Stimulated activated CD4-positive, alpha-beta T cell treated with anti-CD3 and anti-CD28 coated beads, Interleukin-12 subunit alpha, Interleukin-12 subunit beta, amount 100 ng/mL, for 48 hours (primary cell): ENCODE data around the gene ROR1.
"Not testable (repeated sequence)": the region's sequence is repeated elsewhere in the genome, so short reads cannot be mapped to it uniquely, and the experiment has no call there.

Experiments used
- DNase-seq, 3 donors: peaks; one replicate each; pipeline ENCODE4 v3.0.0-alpha.2; 2020; ENCODE audit warnings: low read depth in 2 of 3, low spot score in 1 of 3

Gene ROR1

DNA sequence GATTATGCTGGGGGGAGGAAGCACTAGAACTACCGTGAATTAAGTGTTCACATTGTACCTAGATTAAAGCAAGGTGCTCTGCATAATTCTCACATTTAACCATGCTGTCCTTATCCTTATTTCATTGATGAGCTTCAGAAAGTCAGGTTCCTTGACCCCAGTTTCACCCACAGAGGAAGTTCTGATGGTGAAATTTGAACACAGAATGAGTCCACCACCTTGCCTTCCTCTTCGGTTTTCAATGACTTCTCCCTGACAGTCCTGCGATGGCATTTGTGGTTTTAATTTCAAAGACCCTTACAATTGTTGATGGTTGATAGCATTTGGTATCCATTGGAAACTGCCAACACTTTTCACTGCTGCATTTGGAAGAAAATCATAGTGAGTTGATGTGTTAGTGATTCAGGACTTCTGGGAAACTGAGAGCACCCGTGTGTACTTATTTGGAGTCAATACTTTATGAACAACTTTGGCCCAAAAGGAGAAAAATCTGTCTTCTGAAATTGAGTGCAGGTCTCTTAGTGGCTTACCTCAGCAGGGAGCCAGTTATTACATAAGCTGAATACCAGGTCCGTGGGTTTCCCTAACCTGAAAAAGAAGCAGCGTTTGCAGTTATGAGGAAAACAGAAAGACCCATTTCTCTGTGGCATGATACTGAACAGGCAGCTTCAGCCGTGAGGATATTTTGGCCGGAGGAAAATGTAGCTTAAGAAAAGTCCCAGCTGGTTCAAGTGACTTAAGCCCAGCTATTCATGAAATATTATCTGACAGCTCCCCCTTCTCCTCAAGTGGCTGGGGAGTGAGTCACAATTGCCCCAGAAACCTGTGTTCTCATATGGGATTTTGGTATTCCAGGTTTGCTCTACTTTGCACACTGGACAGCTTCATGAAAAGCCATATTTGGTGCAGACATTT is 47.5 kb downstream of the ROR1 start:
- DNase-seq, result no peak

DNA sequence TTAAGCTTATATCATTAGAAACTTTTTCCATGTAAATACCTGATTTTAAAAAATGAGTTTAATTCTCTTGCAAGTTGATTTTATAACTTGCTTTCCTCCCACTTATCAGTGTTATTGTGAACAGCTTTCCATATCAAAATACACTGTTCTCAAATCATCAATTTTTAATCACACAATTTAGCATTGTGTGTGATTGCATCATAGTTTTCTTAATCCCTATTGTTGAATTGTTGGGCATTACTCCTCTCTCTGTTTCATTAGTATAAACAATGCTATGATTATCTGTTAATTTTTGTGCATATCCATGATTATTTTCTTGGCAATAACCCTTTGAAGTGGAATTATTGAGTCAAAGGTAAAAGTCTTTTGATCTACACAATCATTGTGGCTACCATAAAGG is 48.7 kb downstream of the ROR1 start:
- no peak for DNase-seq

DNA sequence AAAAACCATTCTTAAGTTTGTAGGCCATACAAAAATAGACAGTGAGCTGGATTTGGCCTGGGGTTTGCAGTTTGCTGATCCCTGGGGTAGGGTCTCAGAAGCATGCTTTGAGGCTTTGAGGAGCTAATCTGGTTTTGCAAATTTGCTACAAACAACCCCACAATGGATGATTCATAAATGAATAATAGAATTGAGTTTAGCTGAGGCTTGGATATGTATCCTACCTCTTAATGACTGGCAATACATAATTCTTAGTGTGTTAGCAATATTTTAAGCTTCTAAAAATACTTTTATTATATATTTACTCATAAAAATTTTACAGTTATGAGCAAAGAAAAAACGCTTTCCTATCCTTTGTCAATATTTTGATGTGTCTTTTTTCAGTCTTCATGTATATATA is 50.6 kb downstream of the ROR1 start:
- DNase-seq, result no peak

DNA sequence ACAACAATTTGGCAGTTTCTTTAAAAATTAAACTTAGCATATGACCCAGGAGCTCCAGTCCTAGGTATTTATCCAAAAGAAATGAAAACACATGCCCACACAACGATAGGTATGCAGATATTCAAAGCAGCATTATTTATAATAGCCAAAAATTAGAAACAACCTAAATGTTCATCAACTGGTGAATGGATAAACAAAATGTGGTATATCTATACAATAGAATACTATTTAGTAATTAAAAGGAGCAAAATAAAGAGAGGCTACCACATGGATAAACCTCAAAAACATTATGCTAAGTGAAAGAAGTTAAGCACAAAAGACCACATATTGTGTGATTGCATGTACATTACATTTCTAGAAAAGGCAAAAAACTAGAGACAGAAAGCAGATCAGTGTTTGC is 51.3 kb downstream of the ROR1 start:
- DNase-seq, result no peak

DNA sequence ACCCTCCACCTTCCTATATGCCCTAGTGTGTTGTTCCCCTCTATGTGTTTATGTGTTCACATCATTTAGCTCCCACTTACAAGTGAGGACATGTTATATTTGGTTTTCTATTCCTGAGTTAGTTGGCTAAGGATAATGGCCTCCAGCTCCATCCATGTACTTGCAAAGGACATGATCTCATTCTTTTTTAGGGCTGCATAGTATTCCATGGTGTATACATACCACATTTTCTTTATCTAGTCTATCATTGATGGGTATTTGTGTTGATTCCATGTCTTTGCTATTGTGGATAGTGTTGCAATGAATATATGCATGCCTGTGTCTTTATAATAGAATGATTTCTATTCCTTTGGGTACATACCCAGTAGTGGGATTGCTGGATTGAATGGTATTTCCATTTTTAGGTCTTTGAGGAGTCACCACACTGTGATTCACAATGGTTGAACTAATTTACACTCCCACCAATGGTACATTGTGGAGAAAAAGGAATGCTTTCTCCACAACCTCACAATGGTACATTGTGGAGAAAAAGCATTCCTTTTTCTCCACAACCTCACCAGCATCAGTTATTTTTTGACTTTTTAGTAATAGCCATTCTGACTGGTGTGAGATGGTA is 52.5 kb downstream of the ROR1 start:
- not testable (repeated sequence) for DNase-seq

DNA sequence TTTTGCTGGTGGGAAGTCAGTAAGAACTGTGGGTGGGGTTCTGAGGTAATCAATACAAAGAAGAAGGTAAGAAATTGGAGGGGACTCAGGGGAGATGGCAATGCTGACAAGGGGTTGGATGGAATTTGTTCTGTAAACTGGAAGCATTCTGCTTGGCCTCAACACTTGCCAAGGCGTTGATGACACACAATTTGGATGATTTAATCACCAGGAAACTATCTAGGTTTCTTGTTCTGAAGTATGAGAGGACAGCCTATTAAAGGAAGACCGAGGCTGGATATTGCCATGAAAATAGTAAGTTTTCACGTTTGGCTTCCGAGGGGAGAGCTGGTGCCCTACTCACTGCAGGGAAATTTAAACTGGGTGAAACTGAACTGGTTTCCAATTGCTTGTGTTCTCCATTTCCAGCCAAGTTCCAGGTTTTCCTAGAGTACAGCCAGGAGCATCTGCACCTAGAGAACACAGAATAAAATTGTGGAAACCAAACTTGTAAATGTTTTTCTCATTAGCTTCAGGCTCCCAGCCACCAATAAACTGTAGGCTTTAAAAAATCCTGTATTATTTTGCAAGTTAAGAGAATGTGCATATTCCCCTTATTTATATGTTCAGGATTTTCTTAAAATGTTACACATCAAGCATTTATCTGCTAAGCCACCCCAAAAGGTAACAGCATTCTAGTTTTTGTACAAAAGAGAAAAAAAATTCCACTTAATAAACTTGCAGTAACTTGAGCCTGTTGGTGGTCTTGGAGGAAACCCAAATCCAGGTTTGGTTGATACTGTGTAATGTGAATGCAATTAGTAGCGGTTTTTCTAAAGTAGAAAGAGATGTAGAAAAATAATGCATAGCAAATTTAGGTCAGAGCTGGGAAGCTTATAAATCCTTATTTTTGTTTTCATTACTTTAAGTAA is 53.8 kb downstream of the ROR1 start:
- no peak for DNase-seq

DNA sequence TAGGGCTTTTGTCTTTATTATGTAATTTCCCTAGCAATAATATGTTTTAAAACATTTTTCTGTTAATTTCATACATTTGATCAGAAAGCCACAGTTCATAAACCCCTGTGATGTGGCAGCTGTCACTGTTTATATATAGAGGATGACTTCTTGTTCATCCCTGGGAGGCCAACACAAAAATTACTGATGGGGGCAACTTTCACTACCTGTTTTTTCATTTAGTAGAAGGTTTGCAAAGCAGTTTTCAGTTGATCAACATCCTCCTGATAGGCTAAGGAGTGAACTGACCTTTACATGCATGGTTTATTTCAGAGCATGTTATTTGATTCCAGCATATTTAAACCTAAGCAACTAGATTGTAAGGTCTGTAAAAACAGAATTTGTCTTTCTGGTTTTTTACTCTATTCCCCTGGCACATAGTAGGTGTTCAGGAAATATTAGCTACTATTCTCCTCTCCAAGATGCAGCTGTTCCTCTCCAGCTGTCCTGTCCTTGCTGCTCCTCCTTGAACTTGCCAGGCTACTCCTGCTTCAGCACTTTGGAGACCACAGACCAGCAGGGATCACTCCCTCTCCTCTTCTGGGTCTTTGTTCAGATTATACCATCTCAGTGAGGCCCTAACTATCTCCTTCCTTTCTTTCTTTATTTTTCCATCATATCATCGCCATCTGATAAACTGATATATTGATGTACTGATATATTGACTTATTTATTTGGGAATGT is 54.7 kb downstream of the ROR1 start:
- DNase-seq, result no peak

DNA sequence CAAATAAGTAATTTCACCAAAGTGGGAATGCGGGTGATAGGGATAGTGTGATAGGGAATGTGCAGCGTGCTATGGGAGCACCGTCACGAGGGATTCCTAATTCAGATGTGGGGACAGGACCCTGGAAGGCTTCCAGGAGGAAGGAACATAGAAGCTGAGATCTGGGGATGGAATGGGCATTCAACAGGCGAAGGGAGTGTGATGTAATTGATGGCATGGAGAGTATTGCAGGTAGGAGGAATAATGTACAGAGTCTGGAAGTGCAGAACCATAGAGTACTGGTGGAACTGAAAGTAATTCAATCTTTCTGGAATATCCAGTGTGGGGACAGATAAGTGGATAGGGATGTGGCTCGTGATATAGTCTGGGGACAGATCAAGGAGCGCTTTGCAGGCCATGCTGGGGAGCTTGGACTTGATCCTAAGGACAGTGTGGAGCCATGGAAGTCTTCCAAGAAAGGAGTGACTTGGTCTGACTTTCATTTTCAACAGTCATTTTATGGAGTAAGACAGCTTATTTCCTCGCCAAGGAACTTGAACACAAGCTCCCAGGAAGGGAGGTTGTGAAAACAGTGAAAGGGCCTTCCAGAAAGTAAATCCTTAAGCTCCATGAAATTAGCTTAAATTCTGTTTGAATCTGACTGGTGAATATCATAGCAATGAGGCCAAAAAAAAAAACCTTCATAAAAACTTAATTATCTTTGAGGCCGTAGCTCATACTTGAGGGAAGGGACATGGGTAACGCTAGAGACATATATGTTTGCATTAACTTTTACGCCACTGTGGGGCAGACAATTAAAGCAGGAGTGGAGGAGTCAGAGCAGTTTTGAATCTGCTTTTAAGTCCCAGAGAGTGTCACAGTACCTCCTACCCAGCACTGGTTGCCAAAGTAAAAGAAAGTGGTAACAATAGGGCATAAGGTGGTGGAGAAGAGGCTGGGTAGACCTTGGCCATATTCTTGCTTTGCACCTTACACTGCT is 55.8 kb downstream of the ROR1 start:
- DNase-seq, result no peak

DNA sequence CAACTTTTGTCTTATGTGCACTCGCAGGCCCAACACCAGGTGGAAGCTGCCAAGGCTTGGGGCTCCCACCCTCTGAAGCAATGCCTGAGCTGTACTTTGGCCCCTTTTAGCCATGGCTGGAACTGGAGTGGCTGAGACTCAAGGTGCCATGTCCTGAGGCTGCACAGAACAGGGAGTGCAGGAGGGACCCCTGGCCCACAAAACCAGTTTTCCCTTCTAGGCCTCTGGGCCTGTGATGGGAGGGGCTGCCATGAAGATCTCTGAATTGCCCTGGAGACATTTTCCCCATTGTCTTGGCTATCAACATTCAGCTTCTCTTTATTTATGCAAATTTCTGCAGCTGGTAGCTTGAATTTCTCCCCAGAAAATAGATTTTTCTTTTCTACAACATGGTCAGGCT is 57.6 kb downstream of the ROR1 start:
- DNase-seq, result no peak

DNA sequence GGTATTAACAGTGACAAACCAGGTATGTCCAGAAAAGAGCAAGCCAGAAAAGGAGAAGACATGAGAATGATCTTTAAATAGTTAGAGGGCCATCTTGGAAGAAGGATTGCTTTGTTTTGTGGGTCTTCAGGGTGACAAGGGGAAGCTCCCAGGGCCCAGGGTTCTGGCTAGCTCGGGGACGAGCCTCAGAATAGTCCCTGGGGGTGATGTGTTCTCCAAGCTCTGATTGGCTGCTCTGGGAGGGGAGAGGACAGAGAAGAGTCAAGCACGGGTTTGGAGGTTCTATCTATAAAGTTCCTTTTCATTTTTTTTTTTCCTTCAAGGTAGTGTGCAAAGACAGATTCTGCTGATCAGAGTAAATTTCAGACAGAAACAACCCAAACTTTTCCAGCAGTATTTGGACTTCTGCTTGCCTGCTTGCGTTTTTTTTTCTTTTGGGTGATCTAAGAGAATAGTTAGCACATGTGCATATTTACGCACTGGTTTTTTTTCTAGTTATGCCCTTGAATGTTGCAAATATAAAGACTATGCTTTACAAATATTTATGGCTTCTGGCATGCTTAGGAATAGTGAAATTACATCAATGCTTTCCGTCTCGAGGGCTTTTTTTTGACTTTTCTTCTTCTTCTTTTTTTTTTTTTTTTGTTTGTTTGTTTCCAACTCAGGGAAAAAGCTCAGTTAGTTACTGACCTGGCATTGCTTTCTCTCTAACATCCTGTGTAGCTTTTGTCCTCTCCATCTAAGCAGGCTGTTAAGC is 59.7 kb downstream of the ROR1 start:
- DNase-seq, result no peak

DNA sequence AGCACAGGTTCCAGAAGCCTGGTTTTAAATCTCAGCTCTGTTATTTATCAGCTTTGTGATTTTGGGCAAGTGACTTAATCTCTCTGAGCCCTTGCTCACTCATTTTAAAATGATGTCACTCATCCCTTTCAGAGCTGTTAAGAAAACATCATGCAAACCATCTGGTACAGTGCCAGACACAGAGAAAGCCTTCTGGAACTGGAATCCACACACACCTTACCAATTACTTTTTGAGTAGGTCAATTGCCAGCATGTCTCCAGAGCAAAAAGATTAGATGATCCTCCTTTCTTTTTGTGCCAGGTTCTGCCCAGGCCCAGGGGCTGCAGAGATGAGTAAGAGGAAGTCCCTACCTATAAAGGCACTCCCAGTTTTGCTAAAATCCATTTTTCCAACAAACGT is 61.3 kb downstream of the ROR1 start:
- no peak for DNase-seq

DNA sequence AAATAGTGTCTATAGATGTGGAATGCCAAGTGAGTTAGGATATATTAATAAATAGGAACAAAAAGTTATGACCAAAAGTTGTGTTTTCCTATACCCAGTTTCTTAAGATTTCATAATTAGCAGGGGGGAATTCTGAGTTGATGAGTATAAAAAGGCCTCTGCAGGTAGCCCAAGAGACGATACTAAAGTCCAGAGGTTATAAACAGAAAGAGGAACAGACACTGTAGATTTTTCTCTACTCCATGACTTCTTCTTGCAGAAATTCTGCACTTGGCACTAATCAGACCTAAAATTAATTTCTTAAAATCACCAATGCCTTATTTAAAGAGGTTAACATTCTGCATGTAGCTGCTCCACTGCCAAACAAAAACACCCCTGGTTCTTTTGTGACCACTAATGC is 62.6 kb downstream of the ROR1 start:
- DNase-seq, result no peak

DNA sequence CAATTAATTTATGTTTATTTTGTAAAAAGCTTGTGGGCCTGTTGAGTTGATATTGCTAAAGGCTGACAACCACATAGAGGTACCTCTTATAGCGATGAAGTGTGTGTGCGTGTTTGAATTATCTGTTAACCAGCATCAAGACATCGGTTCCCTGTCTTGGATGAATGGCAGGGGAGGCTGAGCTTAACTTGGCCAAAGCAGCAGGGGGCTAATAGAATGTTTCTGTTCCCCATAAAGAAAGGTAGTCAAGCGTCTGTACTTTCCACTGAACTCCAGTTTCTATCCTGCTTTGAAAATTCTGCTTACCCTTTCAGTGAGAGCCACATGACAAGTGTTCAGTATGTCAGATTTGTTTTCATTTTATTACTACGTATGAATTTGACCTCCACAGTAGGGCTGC is 63.0 kb downstream of the ROR1 start:
- no peak for DNase-seq

DNA sequence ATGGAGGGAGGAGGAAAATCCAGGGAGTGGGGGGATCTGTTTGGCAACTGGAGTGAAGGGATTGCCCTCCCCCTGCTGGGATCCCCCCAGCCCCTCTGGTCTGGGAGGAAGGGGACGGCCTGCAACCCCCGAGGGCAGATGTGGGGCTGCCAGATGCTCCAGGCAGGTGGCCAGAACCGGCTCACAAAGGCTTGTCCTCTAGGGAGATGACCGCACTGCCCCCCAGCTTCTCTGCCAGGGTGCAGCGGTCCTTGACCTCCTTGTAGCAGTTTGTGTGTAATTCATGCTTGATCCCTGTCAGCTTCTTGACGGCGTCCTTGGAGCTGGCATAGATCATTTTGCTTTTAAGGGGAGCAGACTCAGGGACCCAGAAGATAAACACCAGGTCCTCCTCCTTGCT is 69.2 kb downstream of the ROR1 start:
- DNase-seq, result no peak

DNA sequence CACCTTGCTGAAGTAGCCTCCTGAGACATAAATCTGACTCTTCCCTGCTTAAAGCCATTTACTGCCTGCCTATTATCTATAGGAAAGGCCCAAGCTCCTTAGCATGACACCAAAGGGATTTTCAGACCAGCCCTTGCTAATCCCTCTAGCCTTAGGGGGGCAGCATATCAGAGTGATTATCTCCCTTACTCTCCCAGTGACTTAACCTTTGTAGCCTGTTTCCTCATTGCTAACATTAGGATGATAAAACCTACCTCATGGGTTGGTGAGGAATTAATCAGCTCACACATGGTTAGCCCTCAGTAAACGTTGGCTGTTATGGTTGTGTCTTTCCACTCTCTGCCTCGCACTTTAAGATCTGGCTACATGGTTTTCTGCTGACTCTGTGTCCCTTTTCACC is 70.1 kb downstream of the ROR1 start:
- DNase-seq, result no peak

DNA sequence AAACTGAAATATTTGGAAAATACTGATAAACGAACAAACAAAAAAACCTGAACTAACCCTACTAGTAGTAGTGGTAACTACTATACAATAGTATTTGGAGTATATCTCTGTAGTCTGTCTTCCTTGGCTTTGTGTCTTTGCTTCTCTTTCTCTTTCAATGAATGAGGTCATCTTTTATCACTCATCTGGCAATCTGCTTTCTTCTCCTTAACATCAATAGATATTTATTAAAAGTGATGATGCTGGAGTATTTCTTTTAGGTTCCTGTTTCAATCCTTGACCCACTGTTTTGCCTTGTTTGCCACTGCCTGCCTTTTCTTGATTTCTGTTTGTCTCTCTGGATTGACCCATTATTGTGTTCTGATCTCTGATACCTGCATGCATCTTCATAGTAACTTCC is 71.5 kb downstream of the ROR1 start:
- DNase-seq, result no peak

DNA sequence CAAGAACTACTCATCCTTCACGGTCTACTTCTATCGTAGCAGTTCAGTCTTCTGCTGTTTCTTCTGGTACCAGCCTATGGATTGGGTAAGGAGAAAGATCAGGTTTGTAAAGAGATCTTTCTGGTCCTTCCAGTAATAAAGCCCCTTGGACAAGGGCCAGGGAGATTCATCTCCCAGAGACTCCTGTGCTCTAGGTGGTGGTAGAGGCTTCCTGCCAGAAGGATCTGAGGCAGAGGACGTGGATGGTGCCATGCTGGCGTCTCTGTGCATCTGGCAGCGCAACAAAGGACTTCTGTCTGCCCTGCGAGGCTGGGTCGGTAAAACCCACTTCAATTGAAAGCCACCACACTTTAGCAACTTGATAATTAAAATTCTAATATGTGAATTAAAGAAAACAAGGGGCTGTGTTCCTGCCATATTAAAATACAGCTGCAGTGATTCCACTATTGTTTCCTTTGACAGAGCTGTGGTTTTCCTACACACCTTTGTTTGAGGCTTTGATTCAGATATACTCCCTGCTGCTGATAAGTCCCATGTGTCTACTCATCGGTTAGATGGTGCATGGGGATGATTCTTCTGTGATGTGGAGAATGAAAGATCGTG is 73.6 kb downstream of the ROR1 start:
- DNase-seq, result no peak

DNA sequence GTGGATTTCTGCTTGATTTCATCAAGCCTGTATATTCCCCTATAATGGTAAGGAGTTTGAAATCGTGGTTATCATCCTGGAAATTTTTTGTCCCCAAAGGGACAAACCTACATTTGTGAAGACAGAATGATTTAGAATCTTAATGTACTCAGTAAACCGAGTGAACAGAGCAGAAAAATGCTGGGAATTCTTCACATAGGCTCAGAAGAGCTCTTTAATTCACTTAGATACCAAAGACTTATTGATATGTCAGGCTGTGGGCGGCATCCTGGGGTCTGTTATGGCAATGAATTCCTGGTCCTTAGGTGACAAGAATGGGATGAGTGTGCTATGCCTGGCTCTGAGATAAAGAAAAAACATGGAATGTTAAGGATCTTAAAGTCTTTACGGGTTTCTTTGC is 74.9 kb downstream of the ROR1 start:
- DNase-seq, result no peak

DNA sequence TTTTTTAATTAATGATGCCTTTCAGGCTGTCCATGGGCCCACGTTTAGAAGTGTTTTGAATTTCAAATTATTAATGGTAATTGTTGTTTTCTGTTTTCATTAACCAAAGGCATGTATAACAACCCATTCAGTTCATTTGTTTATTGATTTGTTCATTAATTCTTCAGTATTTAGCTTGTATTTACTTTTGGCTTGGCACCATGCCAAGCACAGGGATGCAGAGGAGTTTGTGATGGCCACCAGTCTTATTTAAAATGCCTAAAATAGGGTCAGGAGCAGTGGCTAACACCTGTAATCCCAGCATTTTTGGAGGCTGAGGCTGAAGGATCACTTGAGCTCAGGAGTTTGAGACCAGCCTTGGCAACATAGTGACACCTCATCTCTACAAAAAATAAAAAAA is 75.3 kb downstream of the ROR1 start:
- DNase-seq, result no peak
